22Rv1 (cell line): ENCODE results near the gene PDPN.

Experiments
- H3K27ac ChIP-seq: fragments of 450-650 bp; 2 replicates; pipeline ENCODE4 v1.5.1; 2017
- CTCF ChIP-seq: fragments of 450-650 bp; IDR thresholded peaks from 2 replicates; pipeline ENCODE4 v1.5.1; 2017; ENCODE audit warnings: mild to moderate bottlenecking
- ZFX ChIP-seq: fragments of 450-650 bp; IDR thresholded peaks from 2 replicates; pipeline ENCODE4 v1.6.1; 2017; ENCODE audit warnings: antibody characterized with exemption, borderline replicate concordance

Gene PDPN

DNA sequence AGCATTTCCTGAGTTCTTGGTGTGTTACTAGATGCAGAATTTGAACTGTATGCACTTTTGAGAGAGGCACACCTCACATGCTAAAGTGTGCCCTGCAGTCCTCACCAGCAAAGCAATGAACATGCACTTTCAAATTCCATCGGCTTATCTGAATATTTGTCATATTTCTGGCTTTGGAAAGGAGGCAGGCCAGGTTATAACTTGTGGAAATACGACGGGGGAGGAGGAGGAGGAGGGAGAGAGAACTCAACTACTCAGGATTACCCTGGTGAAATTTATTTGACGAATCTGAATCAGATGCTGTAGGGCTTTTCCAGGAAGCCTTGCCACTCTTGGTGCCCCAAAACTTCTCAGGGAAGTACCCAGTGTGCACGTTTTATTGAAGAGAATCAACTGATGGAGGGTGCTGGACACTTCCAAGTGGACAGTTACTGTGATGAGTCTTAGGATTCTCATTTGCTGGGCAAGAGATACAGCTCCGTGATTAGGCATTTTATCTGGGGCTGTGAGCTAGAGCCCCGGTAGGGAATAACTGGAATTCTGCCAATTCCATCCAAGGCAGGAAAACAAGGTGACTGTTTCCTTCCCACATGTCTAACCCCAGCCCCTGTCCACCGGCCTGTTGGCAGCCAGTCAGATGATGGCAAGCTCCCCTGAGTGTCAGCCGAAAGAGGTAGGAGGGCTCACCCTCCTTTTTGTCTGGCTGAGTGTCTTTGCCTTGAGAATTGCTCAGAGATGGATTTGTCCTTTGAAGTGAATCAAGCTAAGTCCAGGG lies 3.8 kb downstream of the PDPN start:
- TF ChIP-seq ZFX, result no peak
- no peak for TF ChIP-seq CTCF
- H3K27ac ChIP-seq, result no peak overlapping the region

- TF ChIP-seq CTCF (no peak), ZFX (no peak)
- H3K27ac ChIP-seq, result no peak overlapping the region
Observed at GRCh38 chr1:13588946-13589796, 5.5 kb downstream of the PDPN start.

DNA sequence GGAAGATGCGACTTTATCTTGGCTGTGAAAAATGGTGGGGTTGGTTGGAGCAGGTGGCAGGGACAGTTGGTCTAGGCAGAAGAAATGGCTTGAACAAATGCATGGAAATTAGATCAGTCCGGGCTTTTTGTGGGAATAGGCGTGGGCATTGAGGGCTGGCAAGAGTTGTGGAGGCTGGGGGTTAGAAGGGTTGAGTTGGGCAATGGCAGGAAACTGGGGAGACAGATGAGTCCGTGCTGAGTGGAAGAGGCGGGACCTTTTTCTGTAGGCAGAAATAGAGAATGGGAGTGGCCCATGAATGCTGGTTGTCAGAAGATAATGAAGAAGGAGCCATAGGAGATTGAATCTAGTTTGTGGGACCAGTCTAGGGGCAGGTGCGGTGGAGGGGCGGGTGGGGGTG lies 6.9 kb downstream of the PDPN start:
- no peak for TF ChIP-seq ZFX
- TF ChIP-seq CTCF, result no peak
- no peak overlapping the region for H3K27ac ChIP-seq

GRCh38 chr1:13593511-13594131 lies 10.0 kb downstream of the PDPN start:
- TF ChIP-seq ZFX, result no peak
- TF ChIP-seq CTCF, result no peak
- H3K27ac ChIP-seq, result no peak overlapping the region

- no peak overlapping the region for H3K27ac ChIP-seq
- TF ChIP-seq ZFX (no peak), CTCF (no peak)
Observed at GRCh38 chr1:13595411-13595810, 11.8 kb downstream of the PDPN start.

GRCh38 chr1:13597166-13597565 lies 13.5 kb downstream of the PDPN start:
- H3K27ac ChIP-seq, result no peak overlapping the region
- no peak for TF ChIP-seq CTCF
